B cell (primary cell): ENCODE data around the gene MYO10. TPM values are rescaled to one million over a fixed set of nuclear protein-coding genes. Genes with fewer than 3 reads are reported as not detected.

ENCODE experiments used
- ATAC-seq: fragments of 200-7000 bp; cut with Tn5 transposase; one replicate; pipeline ENCODE4 v1.10.0; 2021; ENCODE audit warnings: low read depth, mild to moderate bottlenecking, moderate number of reproducible peaks, moderate library complexity
- CTCF ChIA-PET: fragments of 350-600 bp; sonication (Branson Sonifier 250); formaldehyde crosslinking; loops from one replicate; lab custom pipeline; 2021; ENCODE audit warnings: antibody characterized with exemption, inconsistent platforms; lab: Charles Lee
- POLR2A ChIA-PET: fragments of 350-600 bp; sonication (Branson Sonifier 250); formaldehyde crosslinking; loops from one replicate; lab custom pipeline; 2021; ENCODE audit warnings: antibody characterized with exemption; lab: Charles Lee
- DNase-seq: peaks from one replicate; pipeline ENCODE4 v3.0.0; 2013
- H2AFZ ChIP-seq: 2 replicates; pipeline ENCODE4 v1.6.1; 2012; ENCODE audit warnings: mild to moderate bottlenecking, low read depth, low read length; ENCODE audit not compliant: insufficient read depth, poor library complexity, severe bottlenecking
- H3K27ac ChIP-seq, 2 donors: 1 replicate in 1 of 2; 2 replicates in 1 of 2; pipeline ENCODE4 v1.5.1; 2012 to 2013; ENCODE audit warnings: low read length in 2 of 2, mild to moderate bottlenecking in 2 of 2, moderate library complexity in 1 of 2
- H3K27me3 ChIP-seq, 4 experiments: fragments of 200-600 bp in 1 of 4; sonication (generic) in 1 of 4; replicated peaks in 1 of 4; 1 replicate in 2 of 4; 2 replicates in 2 of 4; pipeline versions ENCODE4 v1.6.1 to v1.7.0; 2013 to 2016; ENCODE audit warnings: low read length in 3 of 4, mild to moderate bottlenecking in 2 of 4, mixed read lengths in 1 of 4, moderate library complexity in 1 of 4; ENCODE audit not compliant: insufficient read depth in 4 of 4, control insufficient read depth in 3 of 4; ENCODE audit errors: control extremely low read depth in 1 of 4
- H3K36me3 ChIP-seq, 2 experiments: replicated peaks in 1 of 2; 1 replicate in 1 of 2; 2 replicates in 1 of 2; pipeline versions ENCODE4 v1.6.1 to v1.7.1; 2013; ENCODE audit warnings: low read length in 1 of 2; ENCODE audit not compliant: insufficient read depth in 2 of 2, control insufficient read depth in 1 of 2; ENCODE audit errors: control extremely low read depth in 1 of 2, extremely low read depth in 1 of 2
- H3K4me1 ChIP-seq, 2 donors: fragments of 200-600 bp in 1 of 2; sonication (generic) in 1 of 2; 1 replicate in 1 of 2; 2 replicates in 1 of 2; pipeline versions ENCODE4 v1.5.1 to v1.6.1; 2013 to 2017; ENCODE audit warnings: low read length in 2 of 2; ENCODE audit not compliant: control insufficient read depth in 2 of 2, insufficient read depth in 2 of 2
- H3K4me2 ChIP-seq: replicated peaks from 2 replicates; pipeline ENCODE3; 2012; ENCODE audit warnings: mild to moderate bottlenecking, low read depth, low read length; ENCODE audit not compliant: poor library complexity, severe bottlenecking
- H3K4me3 ChIP-seq, 5 experiments: fragments of 200-600 bp in 1 of 5; sonication (generic) in 1 of 5; 1 replicate in 3 of 5; 2 replicates in 2 of 5; pipeline versions ENCODE4 v1.5.1 to v1.7.0; 2011 to 2016; ENCODE audit warnings: low read length in 4 of 5, mild to moderate bottlenecking in 4 of 5, low read depth in 2 of 5, control low read depth in 1 of 5, moderate library complexity in 1 of 5; ENCODE audit not compliant: insufficient read depth in 1 of 5; ENCODE audit errors: control extremely low read depth in 1 of 5, extremely low read depth in 1 of 5
- H3K79me2 ChIP-seq: fragments of 200-600 bp; sonication (generic); one replicate; pipeline ENCODE4 v1.6.0; 2016; ENCODE audit warnings: low read length; ENCODE audit not compliant: control insufficient read depth, insufficient read depth
- H3K9ac ChIP-seq: fragments of 200-600 bp; sonication (generic); 2 replicates; pipeline ENCODE4 v1.6.1; 2017; ENCODE audit warnings: mild to moderate bottlenecking, low read length, moderate library complexity
- H3K9me3 ChIP-seq, 3 donors: one replicate each; pipeline versions ENCODE4 v1.6.1 to v1.7.1; 2013; ENCODE audit warnings: low read length in 2 of 3; ENCODE audit not compliant: control insufficient read depth in 2 of 3, insufficient read depth in 1 of 3; ENCODE audit errors: control extremely low read depth in 1 of 3
- H4K20me1 ChIP-seq: 2 replicates; pipeline ENCODE4 v1.6.0; 2012; ENCODE audit warnings: mild to moderate bottlenecking, low read length; ENCODE audit not compliant: insufficient read depth, control insufficient read depth, poor library complexity, severe bottlenecking
- H3K27ac Mint-ChIP-seq: one replicate; pipeline ENCODE4 v1.8.0; 2021; ENCODE audit warnings: mixed read lengths
- H3K27me3 Mint-ChIP-seq: one replicate; pipeline ENCODE4 v1.8.0; 2021; ENCODE audit warnings: mixed read lengths
- H3K4me1 Mint-ChIP-seq: one replicate; pipeline ENCODE4 v1.8.0; 2021; ENCODE audit warnings: mixed read lengths
- H3K4me3 Mint-ChIP-seq: one replicate; pipeline ENCODE4 v1.8.0; 2021; ENCODE audit warnings: mixed read lengths
- H3K9me3 Mint-ChIP-seq: one replicate; pipeline ENCODE4 v1.8.0; 2022; ENCODE audit warnings: mixed read lengths; ENCODE audit not compliant: insufficient read depth
- CTCF ChIP-seq: fragments of 200-600 bp; IDR thresholded peaks from one replicate; pipeline ENCODE4 v1.8.0; 2022; ENCODE audit warnings: antibody characterized with exemption, mild to moderate bottlenecking
- EZH2 ChIP-seq: IDR thresholded peaks from 2 replicates; pipeline ENCODE4 v1.6.1; 2012; ENCODE audit warnings: borderline replicate concordance, low read depth, mild to moderate bottlenecking, moderate library complexity, low read length; ENCODE audit not compliant: insufficient read depth, poor library complexity, severe bottlenecking
- WGBS: methylation state at CpG from one replicate; pipeline ENCODE4 v1.1.5; 2013; ENCODE audit warnings: missing lambda C conversion rate; ENCODE audit not compliant: insufficient coverage; 5-methylcytosine and 5-hydroxymethylcytosine counted together
- intact Hi-C: fragments of 100-400 bp; cut with micrococcal nuclease; formaldehyde crosslinking; loops from one replicate; pipeline ENCODE4 v1.10.0; 2022
- polyA plus RNA-seq: library from polyadenylated mRNA; depleted of rRNA; stranded (reverse); fragments of >200 nt; gene quantifications from 2 replicates; pipeline ENCODE4 v1.2.3, GENCODE V29; 2012
- total RNA-seq, 2 donors: library from RNA; stranded (reverse); fragments of 120-200 nt in 1 of 2; gene quantifications; 1 replicate in 1 of 2; 2 replicates in 1 of 2; pipeline versions ENCODE4 v1.2.3 to v1.2.4, GENCODE V29; 2013 to 2022

MYO10 gene
- total and polyA plus RNA-seq, 2 donors (not counting 1 experiment from before 2014, with no cell fraction given) = 0.10 TPM; not detected in 1

GRCh38 chr5:16981700-16982099, 45.6 kb upstream of the MYO10 start:
- Histone ChIP-seq H3K4me1 (no peaks in the 10 kb centered on the region), H3K4me3 (no peak overlapping the region), H3K36me3 (no peaks in the 10 kb centered on the region), H3K9me3 (peaks cover 0 to 4% (median 0%) of the 10 kb centered on the region in 3 donors), H3K9ac (no peak overlapping the region), H3K79me2 (no peaks in the 10 kb centered on the region), H4K20me1 (no peaks in the 10 kb centered on the region), H2AFZ (no peak overlapping the region), H3K27ac (no peak overlapping the region), H3K27me3 (no peaks in the 10 kb centered on the region), H3K4me2 (no peak overlapping the region)
- TF ChIP-seq CTCF (no peak), EZH2 (no peak)
- Mint-ChIP-seq H3K27me3 (no peaks in the 10 kb centered on the region), H3K27ac (no peak overlapping the region), H3K4me3 (no peak overlapping the region), H3K9me3 (peaks cover 2% of the 10 kb centered on the region), H3K4me1 (no peaks in the 10 kb centered on the region)
- DNase-seq = no peak
- CTCF ChIA-PET = no interaction called here
- POLR2A ChIA-PET = no interaction called here
- no peak for ATAC-seq
- WGBS = 93% methylated on average over 6 of the region's 8 CpGs
- intact Hi-C loops = no loop called here

GRCh38 chr5:16980983-16981382, 44.9 kb upstream of the MYO10 start:
- ATAC-seq = no peak
- no peak for DNase-seq
- Histone ChIP-seq H3K9me3 (peaks cover 0 to 4% (median 0%) of the 10 kb centered on the region in 3 donors), H3K36me3 (no peaks in the 10 kb centered on the region), H2AFZ (no peak overlapping the region), H3K4me2 (no peak overlapping the region), H3K79me2 (no peaks in the 10 kb centered on the region), H3K27ac (no peak overlapping the region), H3K4me3 (no peak overlapping the region), H3K27me3 (no peaks in the 10 kb centered on the region), H3K4me1 (no peaks in the 10 kb centered on the region), H3K9ac (no peak overlapping the region), H4K20me1 (no peaks in the 10 kb centered on the region)
- Mint-ChIP-seq H3K27me3 (no peaks in the 10 kb centered on the region), H3K27ac (no peak overlapping the region), H3K4me1 (no peaks in the 10 kb centered on the region), H3K4me3 (no peak overlapping the region), H3K9me3 (peaks cover 2% of the 10 kb centered on the region)
- POLR2A ChIA-PET = no interaction called here
- CTCF ChIA-PET = interaction anchor here (0.5 kb wide), 1 partner anchor 112 kb away, joined by 4 read pairs; no protein-coding TSS in a partner anchor
- no peak for TF ChIP-seq EZH2
- TF ChIP-seq CTCF = no peak
- intact Hi-C loops = no loop called here
- WGBS = 69% methylated on average over 2 of the region's 3 CpGs
